Psoas muscle (tissue), 8 donors: ENCODE data around the gene SLC16A4. TPM values are rescaled to one million over a fixed set of nuclear protein-coding genes. Genes with fewer than 3 reads are reported as not detected.
"Not testable (repeated sequence)": the region's sequence is repeated elsewhere in the genome, so short reads cannot be mapped to it uniquely, and the experiment has no call there.

Source experiments
- ATAC-seq, 4 donors: fragments of 200-7000 bp; cut with Tn5 transposase; one replicate each; pipeline ENCODE4 v1.9.1; 2020; ENCODE audit warnings: moderate library complexity in 3 of 4, mild to moderate bottlenecking in 2 of 4
- DNase-seq, 2 donors: peaks; one replicate each; pipeline ENCODE4 v3.0.0-alpha.2; 2020
- H3K27ac ChIP-seq: fragments of 200-600 bp; one replicate; pipeline ENCODE4 v1.8.0; 2022
- H3K27me3 ChIP-seq, 3 donors: fragments of 200-600 bp in 1 of 3; one replicate each; pipeline versions ENCODE4 v1.6.1 to v1.8.0; 2013 to 2022; ENCODE audit warnings: low read length in 2 of 3, mild to moderate bottlenecking in 2 of 3, moderate library complexity in 1 of 3; ENCODE audit not compliant: insufficient read depth in 3 of 3
- H3K36me3 ChIP-seq, 2 donors: fragments of 200-600 bp in 1 of 2; one replicate each; pipeline versions ENCODE4 v1.6.1 to v1.8.0; 2013 to 2022; ENCODE audit warnings: low read depth in 1 of 2, mild to moderate bottlenecking in 1 of 2, moderate library complexity in 1 of 2; ENCODE audit not compliant: insufficient read depth in 1 of 2
- H3K4me1 ChIP-seq: fragments of 200-600 bp; one replicate; pipeline ENCODE4 v1.8.0; 2022
- H3K4me3 ChIP-seq: fragments of 200-600 bp; one replicate; pipeline ENCODE4 v1.8.0; 2022; ENCODE audit warnings: mild to moderate bottlenecking
- H3K9me3 ChIP-seq: fragments of 200-600 bp; one replicate; pipeline ENCODE4 v1.8.0; 2022
- CTCF ChIP-seq: fragments of 200-600 bp; IDR thresholded peaks from one replicate; pipeline ENCODE4 v1.8.0; 2022; ENCODE audit warnings: antibody characterized with exemption
- WGBS, 3 donors: extraction: QIAGEN DNeasy Blood & Tissue Kit; methylation state at CpG; one replicate each; pipeline versions ENCODE4 v1.1.6 to v1.1.7; 2013; 5-methylcytosine and 5-hydroxymethylcytosine counted together
- intact Hi-C, 2 donors: fragments of 100-400 bp; cut with DNase I; formaldehyde crosslinking; loops; one replicate each; pipeline versions ENCODE4 v1.11.0 to v1.14.2; 2022
- long read RNA-seq, 2 donors: library from polyadenylated mRNA; unstranded; transcript quantifications; one replicate each; pipeline ENCODE4 v2.0.0, GENCODE V29; 2021
- polyA plus RNA-seq, 3 donors: library from polyadenylated mRNA; stranded (reverse); fragments of 200-250 nt; gene quantifications; one replicate each; pipeline ENCODE4 v1.2.3, GENCODE V29; 2013
- total RNA-seq, 4 donors: library from RNA; stranded (reverse); fragmentation: NEBNext Ultra II Directional in 2 of 4; extraction: Animal tissue kit (Norgen Biotek cat#: 25700) in 2 of 4; gene quantifications; one replicate each; pipeline versions ENCODE4 v1.2.1 to v1.2.4, GENCODE V29; 2021 to 2023
- donor health status: healthy with polysubstance abuse.
- donor health status: DM: no; HTN: no; CAD: no; lungs with moderate emphysema.
- donor health status: Bipolar disorder and iron deficiency.
- donor health status: healthy.
- donor health status: DM: yes; HTN: yes; CAD: no.
- donor health status: DM: no; HTN: no; CAD: no.
- donor health status: DM: no; HTN: no; CAD: no.
- donor health status: DM: yes; HTN: yes; CAD: no.

SLC16A4 gene
- total RNA-seq (1 to 10 TPM in 2 of 4 donors, under 1 TPM in 2; 0.86 to 1.1 (median 1.0) TPM), polyA plus RNA-seq (1 to 10 TPM in 2 of 3 donors, under 1 TPM in 1; 0.79 to 4.3 (median 1.1) TPM)
- long read RNA-seq, donor 1, result 0 reads
- long read RNA-seq, donor 2, partial matches to known transcripts, result 0 of 1 reads
- long read RNA-seq, donor 2, other reads (novel, unspliced or antisense), result 0 of 1 reads

- TF ChIP-seq CTCF, result no peak
- Histone ChIP-seq H3K4me3 (peak within 1 kb of the TSS; percentile 43), H3K9me3 (no peaks in the 10 kb centered on the region), H3K27ac (peak within 1 kb of the TSS; percentile 46), H3K36me3 (peaks cover 0 to 27% of the 10 kb centered on the region in 2 donors), H3K4me1 (no peaks in the 10 kb centered on the region), H3K27me3 (no peaks in the 10 kb centered on the region)
- ATAC-seq (peak; percentile 50 to 68 (median 59)), DNase-seq (no peak)
- WGBS, 3 donors, result 18 to 20% (median 20%) methylated on average over 8 of the region's 8 CpGs
- intact Hi-C loops, result no loop called here
Observed at GRCh38 chr1:110390692-110391245, at the start of gene SLC16A4. Gene SLC16A4 (minus strand): TSS chr1:110391026. CDS start chr1:110389323, 1,703 bp downstream.

GRCh38 chr1:110439873-110440272 is 49.0 kb upstream of the SLC16A4 start:
- H3K27ac ChIP-seq, H3K4me3 ChIP-seq, intact Hi-C loops, H3K4me1 ChIP-seq, H3K27me3 ChIP-seq, DNase-seq, H3K9me3 ChIP-seq, ATAC-seq, H3K36me3 ChIP-seq: not testable (repeated sequence)
- WGBS, 3 donors, result 84 to 86% (median 84%) methylated on average over 3 of the region's 3 CpGs

- H3K36me3 ChIP-seq, result no peaks in the 10 kb centered on the region
- intact Hi-C loops, result no loop called here
- DNase-seq (no peak), ATAC-seq (no peak)
- H3K4me3 ChIP-seq, result no peak overlapping the region
- 80 to 86% (median 84%) methylated on average over 4 of the region's 4 CpGs for WGBS, 3 donors
- H3K27me3 ChIP-seq, result no peaks in the 10 kb centered on the region
- TF ChIP-seq CTCF, result no peak
- H3K9me3 ChIP-seq, result no peaks in the 10 kb centered on the region
- no peaks in the 10 kb centered on the region for H3K4me1 ChIP-seq
- no peak overlapping the region for H3K27ac ChIP-seq
Observed at GRCh38 chr1:110438893-110439292, 48.1 kb upstream of the SLC16A4 start.

- H3K27ac ChIP-seq, H3K27me3 ChIP-seq, H3K9me3 ChIP-seq, ATAC-seq, DNase-seq, H3K4me1 ChIP-seq, H3K36me3 ChIP-seq, intact Hi-C loops, H3K4me3 ChIP-seq: not testable (repeated sequence)
- WGBS, 3 donors, result 74 to 78% (median 77%) methylated on average over 9 of the region's 9 CpGs
Observed at GRCh38 chr1:110437645-110438299, 46.9 kb upstream of the SLC16A4 start.

- no peak overlapping the region for H3K27ac ChIP-seq
- 67 to 69% (median 68%) methylated on average over 7 of the region's 7 CpGs for WGBS, 3 donors
- DNase-seq (no peak), ATAC-seq (no peak)
- no peak overlapping the region for H3K4me3 ChIP-seq
- H3K27me3 ChIP-seq, result no peaks in the 10 kb centered on the region
- no peaks in the 10 kb centered on the region for H3K9me3 ChIP-seq
- no peaks in the 10 kb centered on the region for H3K4me1 ChIP-seq
- no peak for TF ChIP-seq CTCF
- intact Hi-C loops, result no loop called here
- H3K36me3 ChIP-seq, result no peaks in the 10 kb centered on the region
Observed at GRCh38 chr1:110436635-110437034, 45.8 kb upstream of the SLC16A4 start.
